Smooth muscle cell (in vitro differentiated cells): ENCODE measurements around the gene MYO18B. TPM values are rescaled to one million over a fixed set of nuclear protein-coding genes. Genes with fewer than 3 reads are reported as not detected.

ENCODE experiments used
- DNase-seq: peaks from one replicate; lab custom pipeline; 2025; ENCODE audit not compliant: unreplicated experiment; lab: John Stamatoyannopoulos, UW
- H2AFZ ChIP-seq: fragments of 200-600 bp; sonication (generic); 2 replicates; pipeline ENCODE4 v1.6.0; 2016; ENCODE audit warnings: antibody characterized with exemption, low read depth, mild to moderate bottlenecking
- H3F3A ChIP-seq: fragments of 200-600 bp; sonication (generic); 2 replicates; pipeline ENCODE4 v1.6.0; 2017; ENCODE audit warnings: antibody characterized with exemption, low read depth
- H3K27ac ChIP-seq: fragments of 200-600 bp; sonication (generic); 2 replicates; pipeline ENCODE4 v1.5.1; 2016; ENCODE audit warnings: low read depth, mild to moderate bottlenecking
- H3K27me3 ChIP-seq: fragments of 200-600 bp; sonication (generic); 2 replicates; pipeline ENCODE4 v1.6.1; 2016; ENCODE audit warnings: low read depth, mild to moderate bottlenecking
- H3K36me3 ChIP-seq: fragments of 200-600 bp; sonication (generic); 2 replicates; pipeline ENCODE4 v1.5.1; 2016; ENCODE audit warnings: low read depth
- H3K4me1 ChIP-seq: fragments of 200-600 bp; sonication (generic); 2 replicates; pipeline ENCODE4 v1.5.1; 2016; ENCODE audit warnings: low read depth
- H3K4me2 ChIP-seq: fragments of 200-600 bp; sonication (generic); 2 replicates; pipeline ENCODE4 v1.6.0; 2016; ENCODE audit warnings: mild to moderate bottlenecking
- H3K4me3 ChIP-seq: fragments of 200-600 bp; sonication (generic); 2 replicates; pipeline ENCODE4 v1.5.1; 2016; ENCODE audit warnings: mild to moderate bottlenecking
- H3K79me2 ChIP-seq: fragments of 200-600 bp; sonication (generic); 2 replicates; pipeline ENCODE4 v1.6.0; 2016; ENCODE audit warnings: low read depth, mild to moderate bottlenecking
- H3K9ac ChIP-seq: fragments of 200-600 bp; sonication (generic); 2 replicates; pipeline ENCODE4 v1.6.0; 2016; ENCODE audit warnings: low read depth
- H3K9me3 ChIP-seq: fragments of 200-600 bp; sonication (generic); replicated peaks from 2 replicates; pipeline ENCODE4 v1.5.1; 2016; ENCODE audit warnings: low read depth
- H4K20me1 ChIP-seq: fragments of 200-600 bp; sonication (generic); 2 replicates; pipeline ENCODE4 v1.6.0; 2016; ENCODE audit warnings: low read depth
- CTCF ChIP-seq: fragments of 200-600 bp; sonication (generic); IDR thresholded peaks from 2 replicates; pipeline ENCODE4 v1.5.1; 2017; ENCODE audit warnings: borderline replicate concordance, mild to moderate bottlenecking, antibody characterized with exemption; ENCODE audit not compliant: insufficient read depth, poor library complexity, severe bottlenecking
- WGBS: methylation state at CpG from one replicate; pipeline ENCODE4 v1.1.7; 2016; ENCODE audit warnings: low lambda C conversion rate; 5-methylcytosine and 5-hydroxymethylcytosine counted together
- polyA plus RNA-seq: library from polyadenylated mRNA; unstranded; fragments of >200 nt; fragmentation: Nextera tagmentation; extraction: Ambion mirVana; gene quantifications from 2 replicates; pipeline ENCODE4 v1.2.1, GENCODE V29; 2016
- total RNA-seq: library from RNA; depleted of rRNA; stranded (reverse); fragments of >200 nt; gene quantifications from 2 replicates; pipeline ENCODE4 v1.2.3, GENCODE V29; 2014

MYO18B gene
- total and polyA plus RNA-seq, 2 experiments from 2014 or later, result 0.13 to 1.2 TPM

DNA sequence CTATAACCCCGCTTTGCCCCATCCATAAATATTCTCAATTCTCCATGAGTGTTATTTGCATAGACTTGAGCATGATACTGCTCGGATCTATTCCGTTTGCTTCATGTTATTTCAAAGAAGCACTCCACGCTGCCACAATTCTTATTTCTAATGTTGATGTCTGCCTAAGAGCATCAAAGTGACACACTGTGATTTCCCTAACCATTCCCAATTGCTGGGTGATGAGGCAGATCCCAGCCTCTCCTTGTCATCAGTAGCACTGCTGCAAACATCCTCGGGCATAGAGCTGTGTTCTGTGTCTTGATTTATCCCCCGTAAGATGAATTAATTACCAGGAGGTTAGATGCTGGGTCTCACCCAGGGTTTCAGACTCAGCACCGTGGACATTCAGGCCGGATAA is 249.0 kb downstream of the MYO18B start:
- Histone ChIP-seq H3F3A (no peaks in the 10 kb centered on the region), H2AFZ (no peak overlapping the region), H3K27ac (no peak overlapping the region), H3K4me3 (no peak overlapping the region), H3K4me1 (no peaks in the 10 kb centered on the region), H3K36me3 (no peaks in the 10 kb centered on the region), H3K27me3 (peaks cover 6% of the 10 kb centered on the region), H3K79me2 (no peaks in the 10 kb centered on the region), H4K20me1 (no peaks in the 10 kb centered on the region), H3K9me3 (no peaks in the 10 kb centered on the region), H3K9ac (no peak overlapping the region), H3K4me2 (no peak overlapping the region)
- 83% methylated on average over 8 of the region's 8 CpGs for WGBS
- no peak for TF ChIP-seq CTCF
- no peak for DNase-seq

DNA sequence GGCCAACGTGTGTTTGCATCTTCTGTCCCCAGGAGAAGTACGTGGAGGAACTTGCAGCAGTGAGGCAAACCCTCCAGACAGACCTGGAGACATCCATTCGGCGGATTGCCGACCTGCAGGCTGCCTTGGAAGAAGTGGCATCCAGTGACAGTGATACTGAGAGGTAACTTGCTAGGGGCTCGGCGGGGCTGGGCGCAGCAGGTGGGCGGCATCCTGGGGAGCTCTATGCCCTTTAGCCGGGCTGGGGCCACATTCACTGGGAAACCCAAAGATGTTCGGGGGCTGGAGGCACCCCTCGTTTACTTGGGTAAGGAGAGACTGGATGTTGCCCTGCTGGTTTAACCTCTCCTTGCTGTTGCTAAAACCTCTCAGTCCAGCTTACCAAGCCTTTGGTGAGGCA is 250.3 kb downstream of the MYO18B start:
- H3K4me3 ChIP-seq, result no peak overlapping the region
- peaks cover 12% of the 10 kb centered on the region for H3K27me3 ChIP-seq
- TF ChIP-seq CTCF, result no peak
- WGBS, result 93% methylated on average over 12 of the region's 12 CpGs
- H3K9ac ChIP-seq, result no peak overlapping the region
- no peak overlapping the region for H2AFZ ChIP-seq
- no peaks in the 10 kb centered on the region for H3F3A ChIP-seq
- no peak overlapping the region for H3K27ac ChIP-seq
- no peaks in the 10 kb centered on the region for H3K9me3 ChIP-seq
- no peak overlapping the region for H3K4me2 ChIP-seq
- no peaks in the 10 kb centered on the region for H4K20me1 ChIP-seq
- no peaks in the 10 kb centered on the region for H3K79me2 ChIP-seq
- DNase-seq, result no peak
- H3K4me1 ChIP-seq, result no peaks in the 10 kb centered on the region
- H3K36me3 ChIP-seq, result no peaks in the 10 kb centered on the region

- no peak overlapping the region for H3K9ac ChIP-seq
- WGBS, result 91% methylated on average over 7 of the region's 7 CpGs
- TF ChIP-seq CTCF, result no peak
- no peaks in the 10 kb centered on the region for H3K36me3 ChIP-seq
- H3F3A ChIP-seq, result no peaks in the 10 kb centered on the region
- no peaks in the 10 kb centered on the region for H3K4me1 ChIP-seq
- no peaks in the 10 kb centered on the region for H3K9me3 ChIP-seq
- no peak overlapping the region for H3K27ac ChIP-seq
- no peaks in the 10 kb centered on the region for H3K79me2 ChIP-seq
- no peak for DNase-seq
- H3K4me2 ChIP-seq, result no peak overlapping the region
- H4K20me1 ChIP-seq, result no peaks in the 10 kb centered on the region
- no peak overlapping the region for H2AFZ ChIP-seq
- no peak overlapping the region for H3K4me3 ChIP-seq
- peaks cover 12% of the 10 kb centered on the region for H3K27me3 ChIP-seq
Observed at GRCh38 chr22:25996669-25997068, 254.7 kb downstream of the MYO18B start.
